ENCODE results near the gene INO80.
"Not testable (repeated sequence)": the region's sequence is repeated elsewhere in the genome, so short reads cannot be mapped to it uniquely, and the experiment has no call there.

INO80 gene

GRCh38 chr15:41116116-41116961 lies at the start of gene INO80:
Gene INO80 (minus strand): TSS chr15:41116280. CDS start chr15:41096310, 19,970 bp downstream.
- DNase-seq = peak; percentile 95

GRCh38 chr15:41161736-41162135 lies 45.7 kb upstream of the INO80 start:
- no peak for DNase-seq

GRCh38 chr15:41161336-41161735 lies 45.3 kb upstream of the INO80 start:
- no peak for DNase-seq

GRCh38 chr15:41160639-41161315 lies 44.7 kb upstream of the INO80 start:
- DNase-seq = no peak

- DNase-seq = no peak
Measured at GRCh38 chr15:41154412-41154811, 38.3 kb upstream of the INO80 start.

- no peak for DNase-seq
Measured at GRCh38 chr15:41153733-41154132, 37.7 kb upstream of the INO80 start.

GRCh38 chr15:41151451-41152005 lies 35.4 kb upstream of the INO80 start:
- no peak for DNase-seq

- no peak for DNase-seq
Measured at GRCh38 chr15:41150279-41150678, 34.2 kb upstream of the INO80 start.

GRCh38 chr15:41148065-41148464 lies 32.0 kb upstream of the INO80 start:
- no peak for DNase-seq

GRCh38 chr15:41139619-41140018 lies 23.5 kb upstream of the INO80 start:
- DNase-seq = no peak

GRCh38 chr15:41139112-41139511 lies 23.0 kb upstream of the INO80 start:
- not testable (repeated sequence) for DNase-seq

- DNase-seq = not testable (repeated sequence)
Measured at GRCh38 chr15:41135580-41135979, 19.5 kb upstream of the INO80 start.

GRCh38 chr15:41133454-41133853 lies 17.4 kb upstream of the INO80 start:
- no peak for DNase-seq

- DNase-seq = not testable (repeated sequence)
Measured at GRCh38 chr15:41132094-41132493, 16.0 kb upstream of the INO80 start.

- DNase-seq = no peak
Measured at GRCh38 chr15:41128174-41128902, 12.3 kb upstream of the INO80 start.

- no peak for DNase-seq
Measured at GRCh38 chr15:41125931-41126642, 10.0 kb upstream of the INO80 start.

- no peak for DNase-seq
Measured at GRCh38 chr15:41125063-41125669, 9.1 kb upstream of the INO80 start.

GRCh38 chr15:41124058-41124457 lies 8.0 kb upstream of the INO80 start:
- no peak for DNase-seq

- DNase-seq = no peak
Measured at GRCh38 chr15:41122849-41123248, 6.8 kb upstream of the INO80 start.

GRCh38 chr15:41121951-41122350 lies 5.9 kb upstream of the INO80 start:
- no peak for DNase-seq

- DNase-seq = no peak
Measured at GRCh38 chr15:41116962-41117252, 827 bp upstream of the INO80 start.

GRCh38 chr15:41115652-41116115 lies 396 bp downstream of the INO80 start:
- peak; percentile 85 for DNase-seq

Data from activated naive CD4-positive, alpha-beta T cell treated with anti-CD3 and anti-CD28 coated beads, Interleukin-2, amount 50 U/mL, for 16 hours (primary cell).